Measurements from ENCODE around the gene GVQW3.

- TF ChIP-seq POLR2A (IDR thresholded peaks at IDR 0.05) (no peak), CTCF (IDR thresholded peaks at IDR 0.05) (no peak), POLR2AphosphoS5 (IDR thresholded peaks at IDR 0.05) (no peak)
Measured at GRCh38 chr11:76388408-76388807, 7.3 kb downstream of the GVQW3 start.
